Fibroblast of lung (primary cell): Measurements from ENCODE around the gene DNAJB4.

Experiments
- CTCF ChIP-seq, 2 donors: IDR thresholded peaks in 1 of 2; conservative IDR thresholded peaks in 1 of 2; 1 replicate in 1 of 2; 2 replicates in 1 of 2; pipeline ENCODE4 v1.5.1; 2011 to 2012; ENCODE audit warnings: low read length in 2 of 2, control low read depth in 1 of 2, inconsistent platforms in 1 of 2, low read depth in 1 of 2, mild to moderate bottlenecking in 1 of 2
- EZH2 ChIP-seq: IDR thresholded peaks from 2 replicates; pipeline ENCODE4 v1.5.1; 2012; ENCODE audit warnings: low read length, control low read depth, mild to moderate bottlenecking; ENCODE audit errors: missing control alignments

- TF ChIP-seq CTCF (conservative IDR thresholded peaks at IDR 0.05 in 1 of 2, IDR thresholded peaks at IDR 0.05 in 1 of 2; ENCODE audit: low read depth in 1 of 2, low read length in 2 of 2): no peak
- TF ChIP-seq EZH2: no peak
These were observed 46.3 kb downstream of the DNAJB4 start for GRCh38 chr1:78051005-78051404.
